HG03378 (cell line): ENCODE measurements around the gene ZNF787.

Source experiments
- ATAC-seq: cut with Tn5 transposase; IDR thresholded peaks from one replicate; pipeline ENCODE4 v1.9.1; 2021; ENCODE audit warnings: mild to moderate bottlenecking, moderate library complexity; ENCODE audit not compliant: unreplicated experiment

Gene ZNF787

GRCh38 chr19:56123266-56123891 is 2.3 kb upstream of the ZNF787 start:
- no peak for ATAC-seq

- ATAC-seq = no peak
Measured at GRCh38 chr19:56120371-56121179, 520 bp downstream of the ZNF787 start.

GRCh38 chr19:56120002-56120370 is 1.1 kb downstream of the ZNF787 start:
- no peak for ATAC-seq

GRCh38 chr19:56119582-56119978 is 1.5 kb downstream of the ZNF787 start:
- no peak for ATAC-seq

GRCh38 chr19:56118666-56119581 is 2.2 kb downstream of the ZNF787 start:
- ATAC-seq = no peak

GRCh38 chr19:56117889-56118288 is 3.2 kb downstream of the ZNF787 start:
- ATAC-seq = no peak

- ATAC-seq = no peak
Measured at GRCh38 chr19:56117376-56117884, 3.7 kb downstream of the ZNF787 start.

- ATAC-seq = no peak
Measured at GRCh38 chr19:56116606-56117005, 4.5 kb downstream of the ZNF787 start.

- ATAC-seq = no peak
Measured at GRCh38 chr19:56115490-56115889, 5.6 kb downstream of the ZNF787 start.

GRCh38 chr19:56114778-56115110 is 6.4 kb downstream of the ZNF787 start:
- no peak for ATAC-seq

- ATAC-seq = no peak
Measured at GRCh38 chr19:56114051-56114777, 6.9 kb downstream of the ZNF787 start.

- no peak for ATAC-seq
Measured at GRCh38 chr19:56113074-56113632, 7.9 kb downstream of the ZNF787 start.

GRCh38 chr19:56112313-56112709 is 8.8 kb downstream of the ZNF787 start:
- ATAC-seq = no peak

GRCh38 chr19:56111601-56112312 is 9.3 kb downstream of the ZNF787 start:
- peak; percentile 84 for ATAC-seq

GRCh38 chr19:56110515-56111448 is 10.3 kb downstream of the ZNF787 start:
- no peak for ATAC-seq

GRCh38 chr19:56109226-56109625 is 11.9 kb downstream of the ZNF787 start:
- ATAC-seq = no peak

- ATAC-seq = no peak
Measured at GRCh38 chr19:56108447-56109195, 12.5 kb downstream of the ZNF787 start.
